Kidney (tissue), 14 donors: ENCODE measurements around the gene SCN2B. TPM values are rescaled to one million over a fixed set of nuclear protein-coding genes. Genes with fewer than 3 reads are reported as not detected.

Experiments used
- DNase-seq, 5 donors: peaks; one replicate each; pipeline ENCODE4 v3.0.0-alpha.2; 2013 to 2020
- FAIRE-seq: peaks from 2 replicates; lab custom pipeline; 2012; peaks lifted over from hg19 to GRCh38; lab: Jason Lieb, UNC
- H3K27ac ChIP-seq, 2 donors: one replicate each; pipeline ENCODE4 v1.7.0; 2013; ENCODE audit warnings: low read depth in 2 of 2, low read length in 2 of 2, inconsistent platforms in 1 of 2
- H3K27me3 ChIP-seq: one replicate; pipeline ENCODE4 v1.7.1; 2013; ENCODE audit warnings: low read length, inconsistent platforms; ENCODE audit not compliant: control insufficient read depth, insufficient read depth
- H3K36me3 ChIP-seq, 3 donors: one replicate each; pipeline versions ENCODE4 v1.7.0 to v1.7.1; 2013; ENCODE audit warnings: low read length in 3 of 3, control low read depth in 1 of 3, inconsistent platforms in 1 of 3; ENCODE audit not compliant: insufficient read depth in 3 of 3, control insufficient read depth in 2 of 3
- H3K4me1 ChIP-seq, 3 donors: one replicate each; pipeline versions ENCODE4 v1.7.0 to v1.7.1; 2013; ENCODE audit warnings: low read length in 3 of 3, inconsistent platforms in 1 of 3, low read depth in 1 of 3; ENCODE audit not compliant: control insufficient read depth in 2 of 3, insufficient read depth in 2 of 3
- H3K4me3 ChIP-seq, 3 donors: one replicate each; pipeline versions ENCODE4 v1.7.0 to v1.8.1; 2013; ENCODE audit warnings: low read length in 3 of 3, control low read depth in 1 of 3, inconsistent platforms in 1 of 3
- H3K9ac ChIP-seq, 3 donors: one replicate each; pipeline versions ENCODE4 v1.7.0 to v1.7.1; 2013; ENCODE audit warnings: low read length in 3 of 3, control low read depth in 1 of 3, inconsistent platforms in 1 of 3
- H3K9me3 ChIP-seq, 3 donors: one replicate each; pipeline versions ENCODE4 v1.7.0 to v1.7.1; 2013; ENCODE audit warnings: low read length in 3 of 3, control low read depth in 1 of 3, inconsistent platforms in 1 of 3; ENCODE audit not compliant: control insufficient read depth in 2 of 3, insufficient read depth in 1 of 3
- intact Hi-C: fragments of 100-400 bp; cut with DNase I; formaldehyde crosslinking; loops from one replicate; pipeline ENCODE4 v1.11.1; 2022
- polyA plus RNA-seq: library from polyadenylated mRNA; stranded (reverse); fragments of 350-450 nt; fragmentation: Illumina TruSeq; extraction: RNeasy Lipid Tissue Mini Kit (QIAGEN cat#74804); gene quantifications from one replicate; pipeline ENCODE4 v1.2.3, GENCODE V29; 2014; ENCODE audit warnings: low read depth, low replicate concordance; ENCODE audit not compliant: insufficient read depth
- total RNA-seq: library from RNA; stranded (reverse); fragmentation: NEBNext Ultra II Directional; extraction: Animal tissue kit (Norgen Biotek cat#: 25700); gene quantifications from one replicate; pipeline ENCODE4 v1.2.1, GENCODE V29; 2021
- TF ChIP-seq, protein P1 (sequence below): IDR thresholded peaks from 3 replicates; pipeline ENCODE4 v1.5.1; 2012; ENCODE audit warnings: mild to moderate bottlenecking, moderate library complexity, borderline replicate concordance; ENCODE audit not compliant: insufficient read depth; ENCODE audit errors: extremely low read depth
- donor health status: control.
- donor health status: control.
- donor health status: control.
- donor health status: control.
- donor health status: control.
- donor health status: DM: yes; HTN: yes; CAD: no.
- donor health status: Normal renal cell carcinoma (clear cell type).

The SCN2B gene
- total and polyA plus RNA-seq, 2 donors from 2014 or later = 0.25 to 0.54 TPM

DNA sequence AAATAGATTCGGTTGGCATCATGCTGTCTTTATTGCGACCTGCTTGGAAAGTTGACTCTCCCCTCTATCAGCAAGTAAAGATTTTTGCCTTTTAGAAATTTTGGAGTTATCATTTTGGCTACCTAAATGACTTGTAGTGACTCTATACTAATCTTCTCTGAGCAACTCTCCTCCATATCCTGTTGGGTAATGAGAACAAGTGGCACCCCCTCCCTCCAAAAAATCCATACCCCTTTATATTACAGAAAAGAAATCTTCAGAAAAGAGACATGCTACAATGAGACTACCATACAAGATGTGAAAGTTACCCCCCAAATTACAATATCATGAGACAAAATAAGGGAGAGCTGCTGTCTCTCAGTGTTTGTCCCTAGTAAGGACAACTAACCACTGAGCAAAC, 47.1 kb upstream of the SCN2B start:
- H3K4me3 ChIP-seq = no peak overlapping the region
- no peaks in the 10 kb centered on the region for H3K9me3 ChIP-seq
- no peak for DNase-seq
- H3K36me3 ChIP-seq = peaks cover 0 to 6% (median 0%) of the 10 kb centered on the region in 3 donors
- no peaks in the 10 kb centered on the region for H3K4me1 ChIP-seq
- FAIRE-seq = no peak
- no peaks in the 10 kb centered on the region for H3K27me3 ChIP-seq
- no peak overlapping the region for H3K9ac ChIP-seq
- intact Hi-C loops = no loop called here
- TF ChIP-seq, protein P1, sequence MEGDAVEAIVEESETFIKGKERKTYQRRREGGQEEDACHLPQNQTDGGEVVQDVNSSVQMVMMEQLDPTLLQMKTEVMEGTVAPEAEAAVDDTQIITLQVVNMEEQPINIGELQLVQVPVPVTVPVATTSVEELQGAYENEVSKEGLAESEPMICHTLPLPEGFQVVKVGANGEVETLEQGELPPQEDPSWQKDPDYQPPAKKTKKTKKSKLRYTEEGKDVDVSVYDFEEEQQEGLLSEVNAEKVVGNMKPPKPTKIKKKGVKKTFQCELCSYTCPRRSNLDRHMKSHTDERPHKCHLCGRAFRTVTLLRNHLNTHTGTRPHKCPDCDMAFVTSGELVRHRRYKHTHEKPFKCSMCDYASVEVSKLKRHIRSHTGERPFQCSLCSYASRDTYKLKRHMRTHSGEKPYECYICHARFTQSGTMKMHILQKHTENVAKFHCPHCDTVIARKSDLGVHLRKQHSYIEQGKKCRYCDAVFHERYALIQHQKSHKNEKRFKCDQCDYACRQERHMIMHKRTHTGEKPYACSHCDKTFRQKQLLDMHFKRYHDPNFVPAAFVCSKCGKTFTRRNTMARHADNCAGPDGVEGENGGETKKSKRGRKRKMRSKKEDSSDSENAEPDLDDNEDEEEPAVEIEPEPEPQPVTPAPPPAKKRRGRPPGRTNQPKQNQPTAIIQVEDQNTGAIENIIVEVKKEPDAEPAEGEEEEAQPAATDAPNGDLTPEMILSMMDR = no peak
- H3K27ac ChIP-seq = no peak overlapping the region

DNA sequence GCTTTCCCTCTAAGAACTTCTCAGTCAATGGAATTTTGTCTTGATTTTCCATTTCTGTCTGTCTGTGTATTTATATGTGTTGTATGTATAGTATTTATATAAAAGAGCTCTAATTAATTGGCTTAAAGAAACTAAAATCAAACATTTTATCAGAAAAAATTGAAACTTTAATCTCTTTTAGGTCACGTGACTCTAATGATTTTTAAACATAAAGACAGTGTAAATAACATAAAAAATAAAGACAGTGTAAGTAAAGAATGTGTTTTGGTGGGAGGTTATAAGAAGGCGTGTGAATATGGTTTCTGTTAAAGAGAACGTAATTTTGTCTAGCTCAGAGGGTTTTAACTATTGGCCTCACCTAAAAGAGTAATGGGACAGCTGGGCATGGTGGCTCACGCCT, 46.0 kb upstream of the SCN2B start:
- TF ChIP-seq, protein P1 = no peak
- no peaks in the 10 kb centered on the region for H3K9me3 ChIP-seq
- no peaks in the 10 kb centered on the region for H3K4me1 ChIP-seq
- no peak overlapping the region for H3K27ac ChIP-seq
- H3K36me3 ChIP-seq = peaks cover 0 to 3% (median 0%) of the 10 kb centered on the region in 3 donors
- intact Hi-C loops = no loop called here
- no peak overlapping the region for H3K4me3 ChIP-seq
- FAIRE-seq = no peak
- no peak overlapping the region for H3K9ac ChIP-seq
- DNase-seq = no peak
- H3K27me3 ChIP-seq = no peaks in the 10 kb centered on the region

DNA sequence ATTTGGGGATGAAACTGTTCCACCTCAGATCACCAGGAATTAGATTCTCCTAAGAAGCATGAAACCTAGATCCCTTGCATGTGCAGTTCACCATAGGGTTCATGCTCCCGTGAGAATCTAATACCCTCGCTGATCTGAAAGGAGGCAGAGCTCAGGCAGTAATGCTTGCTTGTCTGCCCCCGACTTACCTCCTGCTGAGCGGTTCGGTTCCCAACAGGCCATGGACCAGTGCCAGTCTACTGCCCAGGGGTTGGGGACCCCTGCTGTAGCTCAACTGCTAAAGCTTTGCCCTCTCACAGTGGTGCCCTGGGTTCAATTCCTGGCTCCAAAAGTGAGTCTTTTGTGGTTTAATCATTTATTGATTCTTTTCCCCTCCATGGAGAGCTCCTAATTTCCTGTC, 45.0 kb upstream of the SCN2B start:
- Histone ChIP-seq H3K4me1 (no peaks in the 10 kb centered on the region), H3K9ac (no peak overlapping the region), H3K27ac (no peak overlapping the region), H3K27me3 (no peaks in the 10 kb centered on the region), H3K36me3 (peaks cover 0 to 2% (median 0%) of the 10 kb centered on the region in 3 donors), H3K9me3 (no peaks in the 10 kb centered on the region), H3K4me3 (no peak overlapping the region)
- intact Hi-C loops = no loop called here
- FAIRE-seq (no peak), DNase-seq (no peak)
- TF ChIP-seq, protein P1 = no peak

DNA sequence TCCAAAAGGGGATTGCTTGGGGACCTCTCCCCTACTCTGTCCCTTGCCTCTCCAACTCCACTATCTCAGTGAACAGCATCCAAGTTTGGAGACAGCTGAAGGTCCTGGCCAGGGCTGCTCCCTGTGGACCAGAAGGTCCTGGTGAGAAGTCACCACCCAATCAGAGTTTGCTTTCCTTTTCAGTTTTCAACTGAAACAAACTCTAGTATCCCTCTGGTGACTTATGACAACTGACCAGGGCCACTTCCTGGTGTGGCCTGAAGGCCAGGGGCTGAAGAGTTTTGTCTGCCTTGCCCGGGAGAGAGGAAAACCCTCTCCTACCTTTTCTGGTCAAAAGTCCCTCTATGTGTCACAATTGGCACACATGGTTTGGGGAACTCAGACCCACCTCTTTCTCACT, 43.3 kb upstream of the SCN2B start:
- FAIRE-seq (no peak), DNase-seq (no peak)
- Histone ChIP-seq H3K27me3 (no peaks in the 10 kb centered on the region), H3K36me3 (no peaks in the 10 kb centered on the region), H3K4me1 (no peaks in the 10 kb centered on the region), H3K9me3 (no peaks in the 10 kb centered on the region), H3K27ac (no peak overlapping the region), H3K4me3 (no peak overlapping the region), H3K9ac (no peak overlapping the region)
- TF ChIP-seq, protein P1 = no peak
- intact Hi-C loops = no loop called here
